Ovary (tissue), 3 donors: ENCODE measurements around the gene ACAP2.

Experiments used
- EP300 ChIP-seq: sonication (generic); formaldehyde crosslinking; IDR thresholded peaks from one replicate; pipeline ENCODE4 v1.6.1; 2017; ENCODE audit warnings: antibody characterized with exemption
- POLR2A ChIP-seq: fragments of 450-650 bp; IDR thresholded peaks from one replicate; pipeline ENCODE4 v1.6.1; 2017; ENCODE audit warnings: antibody characterized with exemption, mild to moderate bottlenecking, moderate library complexity
- TF ChIP-seq, protein P1 (sequence below), 3 donors: fragments of 450-650 bp in 2 of 3; fragments of 200-600 bp in 1 of 3; IDR thresholded peaks; one replicate each; pipeline versions ENCODE4 v1.5.1 to v1.8.0; 2016 to 2022; ENCODE audit warnings: antibody characterized with exemption in 3 of 3, mild to moderate bottlenecking in 1 of 3
- donor health status: DM: no; HTN: no; CAD: no.

DNA sequence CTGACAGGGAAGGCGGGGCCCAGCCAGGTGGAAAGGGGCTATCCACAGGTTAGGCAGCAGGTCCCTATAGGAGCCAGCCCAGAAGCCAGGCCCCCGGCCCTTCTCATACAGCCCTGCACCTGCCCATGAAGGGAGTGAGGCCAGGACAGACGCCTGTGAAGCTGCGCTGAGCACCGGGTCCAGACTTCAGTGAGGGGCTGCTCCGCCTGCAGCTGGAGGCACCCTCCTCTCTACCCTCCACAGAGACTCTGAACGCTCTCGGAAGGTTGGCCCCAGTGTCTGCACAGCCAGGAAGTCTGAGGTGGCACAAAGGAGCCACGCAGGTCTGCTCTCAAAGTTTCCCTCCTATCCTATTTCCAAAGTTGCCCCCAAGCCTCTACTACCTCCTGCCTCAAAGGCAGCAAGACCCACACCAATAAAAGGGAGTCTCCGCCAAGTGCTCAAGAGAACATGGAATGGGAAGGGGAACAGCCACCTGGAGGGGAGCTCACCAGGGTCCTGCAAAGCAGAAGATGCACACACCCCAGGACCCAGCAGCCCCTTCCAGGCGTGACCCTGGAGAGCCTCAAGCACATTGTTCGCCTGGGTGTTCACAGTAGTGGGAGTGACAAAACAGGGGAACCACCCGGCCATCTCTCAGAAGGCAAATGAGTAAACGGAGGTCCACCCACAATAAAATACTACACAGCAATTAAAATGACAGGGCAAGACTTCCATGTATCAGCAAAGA lies 191.3 kb downstream of the ACAP2 start:
- TF ChIP-seq, protein P1, sequence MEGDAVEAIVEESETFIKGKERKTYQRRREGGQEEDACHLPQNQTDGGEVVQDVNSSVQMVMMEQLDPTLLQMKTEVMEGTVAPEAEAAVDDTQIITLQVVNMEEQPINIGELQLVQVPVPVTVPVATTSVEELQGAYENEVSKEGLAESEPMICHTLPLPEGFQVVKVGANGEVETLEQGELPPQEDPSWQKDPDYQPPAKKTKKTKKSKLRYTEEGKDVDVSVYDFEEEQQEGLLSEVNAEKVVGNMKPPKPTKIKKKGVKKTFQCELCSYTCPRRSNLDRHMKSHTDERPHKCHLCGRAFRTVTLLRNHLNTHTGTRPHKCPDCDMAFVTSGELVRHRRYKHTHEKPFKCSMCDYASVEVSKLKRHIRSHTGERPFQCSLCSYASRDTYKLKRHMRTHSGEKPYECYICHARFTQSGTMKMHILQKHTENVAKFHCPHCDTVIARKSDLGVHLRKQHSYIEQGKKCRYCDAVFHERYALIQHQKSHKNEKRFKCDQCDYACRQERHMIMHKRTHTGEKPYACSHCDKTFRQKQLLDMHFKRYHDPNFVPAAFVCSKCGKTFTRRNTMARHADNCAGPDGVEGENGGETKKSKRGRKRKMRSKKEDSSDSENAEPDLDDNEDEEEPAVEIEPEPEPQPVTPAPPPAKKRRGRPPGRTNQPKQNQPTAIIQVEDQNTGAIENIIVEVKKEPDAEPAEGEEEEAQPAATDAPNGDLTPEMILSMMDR (IDR thresholded peaks at IDR 0.05) = no peak
- no peak for TF ChIP-seq POLR2A
- TF ChIP-seq EP300 = no peak
